MV-4-11 (cell line): ENCODE results near the gene FAM216B.
"Not testable (repeated sequence)": the region's sequence is repeated elsewhere in the genome, so short reads cannot be mapped to it uniquely, and the experiment has no call there.

Experiments
- DNase-seq: peaks from one replicate; lab custom pipeline; 2025; lab: John Stamatoyannopoulos, UW

FAM216B gene

GRCh38 chr13:42786715-42787114 is 5.3 kb downstream of the FAM216B start:
- no peak for DNase-seq

- DNase-seq = no peak
Measured at GRCh38 chr13:42788601-42789000, 7.2 kb downstream of the FAM216B start.

GRCh38 chr13:42792154-42792553 is 10.8 kb downstream of the FAM216B start:
- DNase-seq = no peak

- DNase-seq = no peak
Measured at GRCh38 chr13:42794577-42795275, 13.3 kb downstream of the FAM216B start.

DNA sequence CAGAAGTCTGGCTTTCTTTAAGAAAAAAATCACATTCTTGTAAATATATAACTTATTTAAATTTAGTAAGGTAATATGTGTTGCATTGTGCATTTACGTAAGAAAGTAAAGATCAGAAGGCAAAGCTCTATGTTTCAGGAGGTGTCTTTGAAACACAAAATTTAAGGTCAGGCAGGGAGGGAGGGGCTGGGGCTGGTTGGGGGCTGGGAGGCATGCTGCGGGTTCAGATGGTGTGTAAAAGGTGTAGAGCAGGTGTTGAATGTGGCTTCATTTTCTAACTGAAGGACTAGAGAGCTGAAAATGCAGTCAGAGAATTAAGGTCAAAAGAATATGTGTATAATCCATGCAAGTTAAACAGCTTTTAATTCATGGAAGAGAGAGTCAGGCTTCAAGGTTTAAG is 14.3 kb downstream of the FAM216B start:
- no peak for DNase-seq

GRCh38 chr13:42796747-42797356 is 15.5 kb downstream of the FAM216B start:
- no peak for DNase-seq

DNA sequence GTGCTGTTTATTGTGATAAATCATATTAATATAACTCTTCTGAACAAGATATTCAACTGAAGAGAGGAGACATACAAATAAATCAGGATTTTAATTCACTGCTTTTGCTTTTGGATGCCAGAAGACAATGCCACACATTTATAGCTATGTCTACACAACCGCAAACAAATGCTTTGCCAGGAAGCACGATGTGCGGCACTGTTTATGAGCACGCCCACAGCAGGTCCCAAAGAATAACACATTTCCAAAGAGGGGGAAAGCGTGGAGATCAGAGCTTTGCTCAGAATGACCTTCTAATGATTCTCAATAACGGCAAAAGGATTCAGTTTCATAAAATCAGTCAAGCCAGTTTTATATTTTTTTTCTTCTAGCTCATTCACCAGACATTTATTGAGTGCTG is 16.7 kb downstream of the FAM216B start:
- DNase-seq = no peak

- DNase-seq = no peak
Measured at GRCh38 chr13:42800109-42800643, 18.8 kb downstream of the FAM216B start.

GRCh38 chr13:42803563-42804204 is 22.3 kb downstream of the FAM216B start:
- DNase-seq = peak; percentile 64

- DNase-seq = peak; percentile 75
Measured at GRCh38 chr13:42804244-42804874, 23.0 kb downstream of the FAM216B start.

DNA sequence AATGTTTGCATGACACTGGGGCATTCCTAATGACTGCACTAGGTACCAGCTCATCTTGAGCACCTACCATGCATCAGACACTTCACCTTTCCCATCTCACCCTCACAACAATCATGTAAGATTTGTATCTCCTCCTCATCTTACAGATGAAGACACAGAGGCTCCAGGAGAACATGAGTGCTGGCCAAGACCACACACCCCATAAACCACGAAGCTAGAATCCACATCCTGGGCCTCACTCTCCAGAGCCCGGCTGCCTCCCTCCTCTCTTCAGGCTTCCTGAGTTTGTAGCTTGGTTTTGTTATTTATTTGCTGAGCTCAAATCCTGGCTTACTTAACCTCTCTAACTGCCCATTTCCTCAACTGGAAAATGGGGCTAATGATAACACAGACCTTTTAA is 25.9 kb downstream of the FAM216B start:
- peak; percentile 51 for DNase-seq

- DNase-seq = peak; percentile 64
Measured at GRCh38 chr13:42807866-42808265, 26.5 kb downstream of the FAM216B start.

DNA sequence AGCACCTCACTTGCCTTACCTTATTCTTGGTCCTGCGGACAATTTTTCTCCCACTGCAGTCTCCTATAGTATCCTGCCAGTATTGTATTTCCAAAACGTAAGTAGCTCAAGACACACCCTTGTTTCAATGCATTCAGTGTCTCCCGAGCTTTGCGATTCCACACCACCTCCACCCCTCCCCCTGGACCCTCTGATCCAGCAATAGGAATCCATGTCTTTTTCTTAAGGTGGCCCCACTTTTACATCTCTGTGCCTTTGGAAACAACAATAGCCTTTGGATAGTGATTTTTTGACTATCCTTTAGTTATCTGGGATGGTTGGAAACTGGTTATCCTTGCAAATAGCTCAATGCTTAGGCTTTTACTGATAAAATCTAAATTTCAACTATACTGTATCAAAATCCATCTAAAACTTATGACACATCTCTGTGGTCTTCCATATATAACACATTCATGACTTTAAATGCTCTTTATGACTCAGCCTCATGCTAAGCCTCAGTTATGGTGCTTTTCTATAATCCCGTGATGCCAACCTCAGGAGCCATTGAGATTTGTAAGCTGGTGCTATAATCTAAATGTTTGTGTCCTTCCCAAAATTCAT is 27.1 kb downstream of the FAM216B start:
- peak; percentile 25 for DNase-seq

DNA sequence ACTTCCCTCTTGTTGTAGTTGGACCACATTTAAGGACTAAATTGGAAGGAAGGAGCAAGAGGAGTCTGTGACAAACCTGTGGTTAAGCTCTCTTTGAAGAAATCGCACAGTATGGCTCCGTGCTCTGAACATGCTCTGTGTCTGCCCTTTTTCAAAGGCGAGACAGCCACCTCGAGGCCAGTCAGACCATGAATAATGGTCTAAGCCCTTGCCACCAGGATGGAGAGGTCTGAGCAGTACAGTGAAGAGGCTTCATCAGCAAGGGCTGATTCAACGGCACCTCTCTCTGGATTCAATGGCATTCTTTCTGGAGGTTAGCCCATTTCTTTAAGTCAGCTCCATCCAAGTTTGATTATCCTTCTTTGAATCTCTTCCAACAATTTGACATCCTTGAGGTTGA is 30.9 kb downstream of the FAM216B start:
- peak; percentile 17 for DNase-seq

GRCh38 chr13:42814868-42815267 is 33.5 kb downstream of the FAM216B start:
- DNase-seq = no peak

DNA sequence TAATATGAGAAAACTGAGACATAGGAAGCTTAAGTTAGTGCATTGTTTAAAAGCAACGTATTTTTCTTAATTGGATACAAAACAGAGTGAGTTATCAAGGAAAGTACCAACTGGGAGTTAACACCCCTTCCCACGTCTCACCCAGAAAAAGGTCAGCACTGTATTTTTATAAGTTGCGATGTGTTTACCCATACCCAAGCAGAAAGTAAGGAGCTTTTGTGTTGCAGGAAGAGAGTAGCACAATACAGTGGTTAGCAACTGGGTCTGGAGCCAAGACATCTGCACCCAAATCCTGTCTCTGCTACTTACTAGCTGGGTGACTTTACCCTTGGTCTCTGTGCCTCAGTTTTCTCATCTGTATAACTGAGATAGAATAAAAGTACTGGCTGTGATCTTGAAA is 34.3 kb downstream of the FAM216B start:
- no peak for DNase-seq

DNA sequence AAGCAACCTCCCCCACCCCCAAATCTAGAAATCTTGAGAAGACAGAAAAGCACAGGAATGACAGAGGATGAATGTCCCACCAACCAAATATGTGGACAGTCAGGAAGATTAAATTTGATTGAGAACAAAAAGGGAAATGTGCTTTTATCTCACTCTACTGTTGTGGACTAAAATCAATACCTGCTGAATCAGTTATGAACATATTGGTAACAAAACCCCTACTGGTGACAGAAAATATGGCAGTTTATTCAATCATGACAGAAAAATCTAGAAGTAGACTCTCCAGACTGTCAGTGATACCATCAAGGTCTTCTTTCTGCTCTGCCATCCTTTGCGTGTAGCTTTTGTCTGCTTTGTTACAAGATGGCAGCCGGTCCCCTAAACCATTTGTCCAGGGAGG is 35.2 kb downstream of the FAM216B start:
- no peak for DNase-seq

- DNase-seq = not testable (repeated sequence)
Measured at GRCh38 chr13:42819687-42820086, 38.3 kb downstream of the FAM216B start.

- no peak for DNase-seq
Measured at GRCh38 chr13:42820451-42820850, 39.1 kb downstream of the FAM216B start.

DNA sequence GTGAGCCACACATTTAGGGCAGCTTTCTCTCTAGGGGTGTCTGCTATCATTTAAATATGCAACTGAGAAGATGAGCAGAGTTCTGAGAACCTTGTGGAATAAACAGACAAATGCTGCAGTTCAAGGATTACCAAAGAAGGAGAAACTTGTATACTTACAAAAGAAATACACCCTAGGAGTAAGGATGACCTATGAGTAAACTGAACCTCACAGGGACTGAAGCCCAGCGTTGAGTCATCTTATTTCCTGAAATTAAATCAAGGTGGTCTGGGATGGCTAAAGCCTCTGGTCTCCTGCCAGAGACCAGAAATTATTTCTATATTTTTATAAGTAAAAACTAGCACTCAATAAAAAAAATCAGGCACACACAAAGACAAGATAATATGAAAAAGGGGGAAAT is 40.1 kb downstream of the FAM216B start:
- DNase-seq = no peak

DNA sequence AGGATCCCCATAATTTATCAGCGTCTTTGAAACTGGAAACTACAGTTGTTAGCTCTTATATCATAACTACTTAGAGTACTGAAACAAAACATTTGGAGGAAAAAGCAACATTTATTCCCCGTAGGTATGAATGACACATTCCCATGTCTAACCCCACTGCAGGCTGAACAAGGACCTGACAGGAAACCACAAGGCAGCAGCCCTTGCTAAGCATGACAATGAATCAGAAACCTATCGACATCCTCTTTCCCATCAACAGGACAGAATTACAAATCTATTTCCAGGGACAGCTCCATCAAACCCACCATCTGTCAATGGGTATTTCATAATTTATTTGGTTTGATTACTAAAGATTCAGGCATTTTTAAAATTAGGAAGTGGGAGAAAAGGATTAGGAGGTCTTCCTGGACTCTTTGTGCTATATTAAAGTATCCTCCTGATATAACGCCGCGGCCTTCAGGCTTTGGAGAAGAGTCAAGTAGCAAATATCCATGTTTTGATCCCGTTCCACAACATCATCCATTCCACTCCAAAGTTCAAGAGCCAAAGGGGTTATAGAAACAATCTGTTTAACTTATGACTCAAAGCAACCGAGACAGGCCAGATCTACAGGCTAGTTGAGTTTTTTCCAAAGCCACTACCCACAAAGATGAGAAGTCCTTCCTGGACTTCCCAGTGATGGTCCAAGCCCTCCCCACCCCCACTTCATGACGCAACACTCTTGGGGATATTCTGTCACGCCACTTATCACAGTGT is 51.1 kb downstream of the FAM216B start:
- DNase-seq = peak; percentile 85
